Kidney (tissue), 14 donors: Measurements from ENCODE around the gene PMIS2. TPM values are rescaled to one million over a fixed set of nuclear protein-coding genes. Genes with fewer than 3 reads are reported as not detected.
A peak's percentile ranks its signal among the peaks of the same experiment; 100 is the strongest.

ENCODE experiments used
- DNase-seq, 5 donors: peaks; one replicate each; pipeline ENCODE4 v3.0.0-alpha.2; 2013 to 2020
- FAIRE-seq: peaks from 2 replicates; lab custom pipeline; 2012; peaks lifted over from hg19 to GRCh38; lab: Jason Lieb, UNC
- H3K27ac ChIP-seq, 2 donors: one replicate each; pipeline ENCODE4 v1.7.0; 2013; ENCODE audit warnings: low read depth in 2 of 2, low read length in 2 of 2, inconsistent platforms in 1 of 2
- H3K27me3 ChIP-seq: one replicate; pipeline ENCODE4 v1.7.1; 2013; ENCODE audit warnings: low read length, inconsistent platforms; ENCODE audit not compliant: control insufficient read depth, insufficient read depth
- H3K36me3 ChIP-seq, 3 donors: one replicate each; pipeline versions ENCODE4 v1.7.0 to v1.7.1; 2013; ENCODE audit warnings: low read length in 3 of 3, control low read depth in 1 of 3, inconsistent platforms in 1 of 3; ENCODE audit not compliant: insufficient read depth in 3 of 3, control insufficient read depth in 2 of 3
- H3K4me1 ChIP-seq, 3 donors: one replicate each; pipeline versions ENCODE4 v1.7.0 to v1.7.1; 2013; ENCODE audit warnings: low read length in 3 of 3, inconsistent platforms in 1 of 3, low read depth in 1 of 3; ENCODE audit not compliant: control insufficient read depth in 2 of 3, insufficient read depth in 2 of 3
- H3K4me3 ChIP-seq, 3 donors: one replicate each; pipeline versions ENCODE4 v1.7.0 to v1.8.1; 2013; ENCODE audit warnings: low read length in 3 of 3, control low read depth in 1 of 3, inconsistent platforms in 1 of 3
- H3K9ac ChIP-seq, 3 donors: one replicate each; pipeline versions ENCODE4 v1.7.0 to v1.7.1; 2013; ENCODE audit warnings: low read length in 3 of 3, control low read depth in 1 of 3, inconsistent platforms in 1 of 3
- H3K9me3 ChIP-seq, 3 donors: one replicate each; pipeline versions ENCODE4 v1.7.0 to v1.7.1; 2013; ENCODE audit warnings: low read length in 3 of 3, control low read depth in 1 of 3, inconsistent platforms in 1 of 3; ENCODE audit not compliant: control insufficient read depth in 2 of 3, insufficient read depth in 1 of 3
- intact Hi-C: fragments of 100-400 bp; cut with DNase I; formaldehyde crosslinking; loops from one replicate; pipeline ENCODE4 v1.11.1; 2022
- polyA plus RNA-seq: library from polyadenylated mRNA; stranded (reverse); fragments of 350-450 nt; fragmentation: Illumina TruSeq; extraction: RNeasy Lipid Tissue Mini Kit (QIAGEN cat#74804); gene quantifications from one replicate; pipeline ENCODE4 v1.2.3, GENCODE V29; 2014; ENCODE audit warnings: low read depth, low replicate concordance; ENCODE audit not compliant: insufficient read depth
- total RNA-seq: library from RNA; stranded (reverse); fragmentation: NEBNext Ultra II Directional; extraction: Animal tissue kit (Norgen Biotek cat#: 25700); gene quantifications from one replicate; pipeline ENCODE4 v1.2.1, GENCODE V29; 2021
- TF ChIP-seq, protein P1 (sequence below): IDR thresholded peaks from 3 replicates; pipeline ENCODE4 v1.5.1; 2012; ENCODE audit warnings: mild to moderate bottlenecking, moderate library complexity, borderline replicate concordance; ENCODE audit not compliant: insufficient read depth; ENCODE audit errors: extremely low read depth
- donor health status: control.
- donor health status: control.
- donor health status: control.
- donor health status: control.
- donor health status: control.
- donor health status: DM: yes; HTN: yes; CAD: no.
- donor health status: Normal renal cell carcinoma (clear cell type).

The PMIS2 gene
- total and polyA plus RNA-seq, 2 donors from 2014 or later: not detected

DNA sequence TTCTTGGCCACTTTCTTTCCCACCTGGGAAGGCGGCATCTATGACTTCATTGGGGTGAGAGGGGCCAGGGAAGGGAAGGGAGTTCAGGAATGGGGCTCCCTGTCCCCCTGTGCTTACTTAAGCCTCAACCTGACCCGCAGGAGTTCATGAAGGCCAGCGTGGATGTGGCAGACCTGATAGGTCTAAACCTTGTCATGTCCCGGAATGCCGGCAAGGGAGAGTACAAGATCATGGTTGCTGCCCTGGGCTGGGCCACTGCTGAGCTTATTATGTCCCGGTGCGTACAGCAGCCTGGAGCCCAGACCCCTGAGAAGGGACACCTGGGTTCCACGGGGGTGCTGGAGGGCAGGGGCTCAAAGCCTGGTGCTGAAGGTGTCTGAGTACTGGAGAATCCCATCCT, 39.4 kb upstream of the PMIS2 start:
- H3K27me3 ChIP-seq: no peaks in the 10 kb centered on the region
- H3K9ac ChIP-seq: peak overlapping the region in 1 of 3 donors; percentile 81
- DNase-seq: peak in 1 of 5 donors; percentile 67
- intact Hi-C loops: no loop called here
- H3K4me1 ChIP-seq: peaks cover 0 to 16% (median 7%) of the 10 kb centered on the region in 3 donors
- H3K9me3 ChIP-seq: no peaks in the 10 kb centered on the region
- peak overlapping the region in 2 of 3 donors; percentile 67 to 94 for H3K4me3 ChIP-seq
- no peak overlapping the region for H3K27ac ChIP-seq
- H3K36me3 ChIP-seq: peaks cover 0 to 3% (median 0%) of the 10 kb centered on the region in 3 donors
- FAIRE-seq: no peak
- TF ChIP-seq, protein P1, sequence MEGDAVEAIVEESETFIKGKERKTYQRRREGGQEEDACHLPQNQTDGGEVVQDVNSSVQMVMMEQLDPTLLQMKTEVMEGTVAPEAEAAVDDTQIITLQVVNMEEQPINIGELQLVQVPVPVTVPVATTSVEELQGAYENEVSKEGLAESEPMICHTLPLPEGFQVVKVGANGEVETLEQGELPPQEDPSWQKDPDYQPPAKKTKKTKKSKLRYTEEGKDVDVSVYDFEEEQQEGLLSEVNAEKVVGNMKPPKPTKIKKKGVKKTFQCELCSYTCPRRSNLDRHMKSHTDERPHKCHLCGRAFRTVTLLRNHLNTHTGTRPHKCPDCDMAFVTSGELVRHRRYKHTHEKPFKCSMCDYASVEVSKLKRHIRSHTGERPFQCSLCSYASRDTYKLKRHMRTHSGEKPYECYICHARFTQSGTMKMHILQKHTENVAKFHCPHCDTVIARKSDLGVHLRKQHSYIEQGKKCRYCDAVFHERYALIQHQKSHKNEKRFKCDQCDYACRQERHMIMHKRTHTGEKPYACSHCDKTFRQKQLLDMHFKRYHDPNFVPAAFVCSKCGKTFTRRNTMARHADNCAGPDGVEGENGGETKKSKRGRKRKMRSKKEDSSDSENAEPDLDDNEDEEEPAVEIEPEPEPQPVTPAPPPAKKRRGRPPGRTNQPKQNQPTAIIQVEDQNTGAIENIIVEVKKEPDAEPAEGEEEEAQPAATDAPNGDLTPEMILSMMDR: no peak

DNA sequence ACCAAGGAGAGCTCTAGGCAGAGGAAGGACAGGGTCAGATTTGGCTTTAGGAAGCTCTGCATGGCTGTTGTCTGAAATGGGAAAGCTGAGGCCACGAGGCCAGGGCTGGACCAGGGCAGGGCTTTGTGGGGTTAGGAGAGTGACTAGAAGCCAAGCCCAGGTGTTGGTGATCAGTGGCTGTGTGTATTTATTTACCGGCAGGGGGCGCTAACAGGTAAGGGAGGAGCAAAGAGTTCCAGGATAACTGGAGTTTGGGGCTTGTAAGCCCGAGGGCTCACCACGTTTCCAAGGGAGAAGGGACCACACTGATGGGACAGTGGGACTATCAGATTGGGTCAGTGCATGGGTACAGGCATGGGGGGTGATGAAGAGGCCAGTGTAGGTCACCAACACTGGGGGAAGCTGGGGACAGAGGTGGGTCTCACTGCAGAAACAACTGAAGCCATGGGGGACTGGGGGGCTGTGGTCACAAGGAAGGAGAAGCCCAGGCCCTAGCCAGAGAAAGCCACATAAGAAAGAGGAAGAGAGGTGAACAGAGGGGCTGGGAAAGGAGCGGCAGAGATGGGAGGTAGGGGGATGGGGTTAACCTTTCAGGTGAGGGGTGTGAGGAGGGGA, 36.7 kb upstream of the PMIS2 start:
- no peak overlapping the region for H3K9ac ChIP-seq
- FAIRE-seq (no peak), DNase-seq (peak in 4 of 5 donors; percentile 61 to 90 (median 74))
- H3K9me3 ChIP-seq: no peaks in the 10 kb centered on the region
- TF ChIP-seq, protein P1: peak; percentile 67
- peaks cover 0 to 16% (median 4%) of the 10 kb centered on the region in 3 donors for H3K4me1 ChIP-seq
- H3K27ac ChIP-seq: no peak overlapping the region
- H3K4me3 ChIP-seq: no peak overlapping the region
- no peaks in the 10 kb centered on the region for H3K27me3 ChIP-seq
- intact Hi-C loops: no loop called here
- H3K36me3 ChIP-seq: peaks cover 0 to 3% (median 0%) of the 10 kb centered on the region in 3 donors

- Histone ChIP-seq H3K27me3 (no peaks in the 10 kb centered on the region), H3K9ac (no peak overlapping the region), H3K36me3 (peaks cover 0 to 3% (median 0%) of the 10 kb centered on the region in 3 donors), H3K9me3 (no peaks in the 10 kb centered on the region), H3K27ac (no peak overlapping the region), H3K4me3 (no peak overlapping the region), H3K4me1 (peaks cover 0 to 9% (median 0%) of the 10 kb centered on the region in 3 donors)
- TF ChIP-seq, protein P1: no peak
- FAIRE-seq (no peak), DNase-seq (peak in 1 of 5 donors; percentile 52)
- intact Hi-C loops: no loop called here
Measured at GRCh38 chr19:35549879-35550523, 36.0 kb upstream of the PMIS2 start.
